Middle frontal gyrus (tissue), 1 donor: Measurements from ENCODE around the gene KIAA1217.

Experiments
- DNase-seq: peaks from one replicate; pipeline ENCODE4 v3.0.0-alpha.2; 2015; ENCODE audit warnings: low spot score; ENCODE audit errors: extremely low spot score

KIAA1217 gene

GRCh38 chr10:24367688-24368087, 158.8 kb downstream of the KIAA1217 start:
- no peak for DNase-seq

- no peak for DNase-seq
Observed at GRCh38 chr10:24370877-24371276, 161.9 kb downstream of the KIAA1217 start.

GRCh38 chr10:24371396-24371795, 162.5 kb downstream of the KIAA1217 start:
- no peak for DNase-seq

GRCh38 chr10:24374134-24374915, 165.4 kb downstream of the KIAA1217 start:
- DNase-seq, result no peak

GRCh38 chr10:24375510-24375909, 166.6 kb downstream of the KIAA1217 start:
- no peak for DNase-seq

- no peak for DNase-seq
Observed at GRCh38 chr10:24376731-24377130, 167.8 kb downstream of the KIAA1217 start.

- DNase-seq, result no peak
Observed at GRCh38 chr10:24378126-24378920, 169.4 kb downstream of the KIAA1217 start.

- DNase-seq, result no peak
Observed at GRCh38 chr10:24381235-24382010, 172.5 kb downstream of the KIAA1217 start.

- no peak for DNase-seq
Observed at GRCh38 chr10:24382045-24382444, 173.1 kb downstream of the KIAA1217 start.

- no peak for DNase-seq
Observed at GRCh38 chr10:24382596-24382978, 173.6 kb downstream of the KIAA1217 start.

GRCh38 chr10:24382979-24383663, 174.2 kb downstream of the KIAA1217 start:
- no peak for DNase-seq

- no peak for DNase-seq
Observed at GRCh38 chr10:24383681-24384106, 174.8 kb downstream of the KIAA1217 start.

GRCh38 chr10:24384954-24385353, 176.0 kb downstream of the KIAA1217 start:
- DNase-seq, result no peak

GRCh38 chr10:24385776-24386175, 176.8 kb downstream of the KIAA1217 start:
- DNase-seq, result no peak

GRCh38 chr10:24390146-24390700, 181.3 kb downstream of the KIAA1217 start:
- no peak for DNase-seq

GRCh38 chr10:24390746-24391145, 181.8 kb downstream of the KIAA1217 start:
- DNase-seq, result no peak

- DNase-seq, result no peak
Observed at GRCh38 chr10:24393201-24393600, 184.3 kb downstream of the KIAA1217 start.

GRCh38 chr10:24394461-24395190, 185.7 kb downstream of the KIAA1217 start:
- no peak for DNase-seq

- no peak for DNase-seq
Observed at GRCh38 chr10:24396396-24396795, 187.5 kb downstream of the KIAA1217 start.

- no peak for DNase-seq
Observed at GRCh38 chr10:24397662-24398061, 188.7 kb downstream of the KIAA1217 start.
